Lower leg skin (tissue), 3 donors: ENCODE measurements around the gene CXCL14.

Experiments used
- POLR2A ChIP-seq, 2 donors: fragments of 450-650 bp; IDR thresholded peaks; one replicate each; pipeline ENCODE4 v1.6.1; 2016 to 2017; ENCODE audit warnings: antibody characterized with exemption in 2 of 2, mild to moderate bottlenecking in 1 of 2, moderate library complexity in 1 of 2
- TF ChIP-seq, protein P1 (sequence below), 3 donors: fragments of 450-650 bp; IDR thresholded peaks; one replicate each; pipeline ENCODE4 v1.5.1; 2016; ENCODE audit warnings: antibody characterized with exemption in 3 of 3, mild to moderate bottlenecking in 3 of 3, moderate library complexity in 2 of 3

- TF ChIP-seq, protein P1, sequence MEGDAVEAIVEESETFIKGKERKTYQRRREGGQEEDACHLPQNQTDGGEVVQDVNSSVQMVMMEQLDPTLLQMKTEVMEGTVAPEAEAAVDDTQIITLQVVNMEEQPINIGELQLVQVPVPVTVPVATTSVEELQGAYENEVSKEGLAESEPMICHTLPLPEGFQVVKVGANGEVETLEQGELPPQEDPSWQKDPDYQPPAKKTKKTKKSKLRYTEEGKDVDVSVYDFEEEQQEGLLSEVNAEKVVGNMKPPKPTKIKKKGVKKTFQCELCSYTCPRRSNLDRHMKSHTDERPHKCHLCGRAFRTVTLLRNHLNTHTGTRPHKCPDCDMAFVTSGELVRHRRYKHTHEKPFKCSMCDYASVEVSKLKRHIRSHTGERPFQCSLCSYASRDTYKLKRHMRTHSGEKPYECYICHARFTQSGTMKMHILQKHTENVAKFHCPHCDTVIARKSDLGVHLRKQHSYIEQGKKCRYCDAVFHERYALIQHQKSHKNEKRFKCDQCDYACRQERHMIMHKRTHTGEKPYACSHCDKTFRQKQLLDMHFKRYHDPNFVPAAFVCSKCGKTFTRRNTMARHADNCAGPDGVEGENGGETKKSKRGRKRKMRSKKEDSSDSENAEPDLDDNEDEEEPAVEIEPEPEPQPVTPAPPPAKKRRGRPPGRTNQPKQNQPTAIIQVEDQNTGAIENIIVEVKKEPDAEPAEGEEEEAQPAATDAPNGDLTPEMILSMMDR (IDR thresholded peaks at IDR 0.05) = no peak
- TF ChIP-seq POLR2A (IDR thresholded peaks at IDR 0.05) = no peak
Measured at GRCh38 chr5:135609981-135610380, 31.2 kb upstream of the CXCL14 start.
